Measurements from ENCODE around the gene MEGF11. TPM values are rescaled to one million over a fixed set of nuclear protein-coding genes. Genes with fewer than 3 reads are reported as not detected.

The MEGF11 gene
- total RNA-seq, 2 donors from 2014 or later: not detected

DNA sequence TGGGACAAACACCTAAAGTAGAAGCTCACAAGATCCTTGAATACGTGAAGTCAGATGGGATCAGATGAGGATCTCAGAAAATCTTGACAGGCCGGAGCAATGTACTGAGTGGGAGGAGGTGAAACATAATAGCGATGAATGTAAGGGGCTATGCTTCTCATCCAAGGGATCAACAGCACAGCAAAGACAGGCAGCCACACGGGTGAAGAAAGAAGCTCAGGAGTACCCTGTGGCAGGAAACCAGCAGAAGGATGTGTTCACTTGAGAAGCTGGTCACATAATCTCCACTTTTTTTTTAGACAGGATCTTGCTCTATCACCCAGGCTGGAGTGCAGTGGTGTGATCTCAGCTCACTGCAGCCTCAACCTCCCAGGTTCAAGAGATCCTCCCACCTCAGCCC, 92.4 kb downstream of the MEGF11 start:
- no peak overlapping the region for H3K4me3 ChIP-seq
- no peaks in the 10 kb centered on the region for H3K4me1 ChIP-seq
- H3K9me3 ChIP-seq: no peaks in the 10 kb centered on the region
- DNase-seq (ENCODE audit: low spot score): no peak
- TF ChIP-seq, protein P1, sequence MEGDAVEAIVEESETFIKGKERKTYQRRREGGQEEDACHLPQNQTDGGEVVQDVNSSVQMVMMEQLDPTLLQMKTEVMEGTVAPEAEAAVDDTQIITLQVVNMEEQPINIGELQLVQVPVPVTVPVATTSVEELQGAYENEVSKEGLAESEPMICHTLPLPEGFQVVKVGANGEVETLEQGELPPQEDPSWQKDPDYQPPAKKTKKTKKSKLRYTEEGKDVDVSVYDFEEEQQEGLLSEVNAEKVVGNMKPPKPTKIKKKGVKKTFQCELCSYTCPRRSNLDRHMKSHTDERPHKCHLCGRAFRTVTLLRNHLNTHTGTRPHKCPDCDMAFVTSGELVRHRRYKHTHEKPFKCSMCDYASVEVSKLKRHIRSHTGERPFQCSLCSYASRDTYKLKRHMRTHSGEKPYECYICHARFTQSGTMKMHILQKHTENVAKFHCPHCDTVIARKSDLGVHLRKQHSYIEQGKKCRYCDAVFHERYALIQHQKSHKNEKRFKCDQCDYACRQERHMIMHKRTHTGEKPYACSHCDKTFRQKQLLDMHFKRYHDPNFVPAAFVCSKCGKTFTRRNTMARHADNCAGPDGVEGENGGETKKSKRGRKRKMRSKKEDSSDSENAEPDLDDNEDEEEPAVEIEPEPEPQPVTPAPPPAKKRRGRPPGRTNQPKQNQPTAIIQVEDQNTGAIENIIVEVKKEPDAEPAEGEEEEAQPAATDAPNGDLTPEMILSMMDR (IDR thresholded peaks at IDR 0.05): no peak
- H3K27me3 ChIP-seq: no peaks in the 10 kb centered on the region
- H3K36me3 ChIP-seq: no peaks in the 10 kb centered on the region
- H3K27ac ChIP-seq: no peak overlapping the region

DNA sequence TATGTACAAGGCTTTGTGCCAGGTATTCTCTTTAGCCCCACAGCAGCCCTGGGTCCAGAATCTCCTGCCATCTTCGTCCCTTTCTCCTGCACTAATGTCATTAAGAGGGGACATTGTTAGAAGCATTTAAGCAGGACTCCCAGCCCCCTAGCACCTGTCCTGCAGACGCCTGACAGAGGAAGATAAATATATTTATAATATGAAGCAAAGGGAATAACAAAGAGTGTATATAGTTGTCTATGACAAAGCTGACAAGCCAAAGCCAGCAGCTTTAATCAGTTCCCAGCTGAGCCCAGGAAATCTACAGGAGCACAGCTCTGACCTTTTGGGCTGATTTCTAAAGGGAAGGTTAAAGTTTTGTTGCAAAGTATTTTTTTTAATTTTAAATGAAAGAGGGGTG, 96.0 kb downstream of the MEGF11 start:
- no peak for DNase-seq (ENCODE audit: low spot score)
- TF ChIP-seq, protein P1 (IDR thresholded peaks at IDR 0.05): no peak
- Histone ChIP-seq H3K4me3 (no peak overlapping the region), H3K27me3 (no peaks in the 10 kb centered on the region), H3K36me3 (no peaks in the 10 kb centered on the region), H3K4me1 (no peaks in the 10 kb centered on the region), H3K27ac (no peak overlapping the region), H3K9me3 (no peaks in the 10 kb centered on the region)

DNA sequence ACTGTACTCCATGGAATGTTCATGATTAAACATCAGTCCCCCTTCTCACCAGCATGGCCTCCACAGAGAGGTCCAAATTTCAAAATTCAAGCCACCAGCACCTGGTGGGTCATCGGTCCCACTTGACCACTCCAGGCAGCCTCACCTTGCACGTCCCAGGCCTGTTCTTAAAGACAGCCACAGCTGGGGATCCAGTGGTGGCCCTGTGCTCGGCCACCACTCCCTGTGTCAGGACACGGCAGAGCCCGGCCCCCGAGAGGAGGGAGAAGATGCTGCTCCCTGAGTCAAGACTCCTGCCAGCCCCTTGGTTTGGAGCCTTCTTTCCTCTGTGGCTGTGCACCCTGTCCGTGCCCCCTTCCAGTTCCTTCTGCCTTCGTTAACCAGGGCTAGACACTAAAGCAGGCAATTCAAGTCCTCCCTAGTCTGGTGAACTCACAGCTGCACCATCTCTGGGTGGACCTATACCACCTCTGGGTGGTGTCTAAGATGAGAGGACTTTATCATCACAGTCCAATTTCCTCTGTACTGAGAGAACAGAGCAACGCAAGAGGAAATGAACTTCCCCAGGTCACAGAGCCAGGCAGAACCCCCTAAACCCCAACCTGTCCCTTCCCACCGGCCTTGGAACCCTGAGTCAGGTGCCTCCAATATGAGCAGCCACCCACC, 97.1 kb downstream of the MEGF11 start:
- Histone ChIP-seq H3K9me3 (no peaks in the 10 kb centered on the region), H3K4me3 (no peak overlapping the region), H3K4me1 (no peaks in the 10 kb centered on the region), H3K36me3 (no peaks in the 10 kb centered on the region), H3K27me3 (no peaks in the 10 kb centered on the region), H3K27ac (no peak overlapping the region)
- DNase-seq (ENCODE audit: low spot score): no peak
- TF ChIP-seq, protein P1 (IDR thresholded peaks at IDR 0.05): no peak

DNA sequence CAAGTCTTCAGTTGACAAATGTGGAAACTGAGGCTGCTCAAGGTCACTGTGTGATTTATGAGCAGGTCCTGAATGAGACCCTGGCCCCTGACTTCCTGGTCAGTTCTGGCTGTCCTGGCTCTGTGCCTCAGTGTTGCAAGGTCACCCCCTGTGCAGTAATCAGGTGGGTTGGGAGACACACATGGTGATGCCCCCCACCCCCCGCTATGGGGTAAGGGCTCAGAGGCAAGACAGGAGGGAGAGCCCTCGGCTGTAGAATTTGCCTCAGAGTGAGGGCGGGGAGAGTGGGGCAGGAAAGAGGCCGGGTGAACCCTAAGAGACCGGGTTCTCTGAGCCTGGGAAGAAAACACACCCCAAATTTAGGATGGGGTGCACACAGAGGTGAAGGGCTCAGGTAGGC, 98.5 kb downstream of the MEGF11 start:
- Histone ChIP-seq H3K9me3 (no peaks in the 10 kb centered on the region), H3K4me1 (no peaks in the 10 kb centered on the region), H3K27me3 (no peaks in the 10 kb centered on the region), H3K4me3 (no peak overlapping the region), H3K27ac (no peak overlapping the region), H3K36me3 (no peaks in the 10 kb centered on the region)
- TF ChIP-seq, protein P1 (IDR thresholded peaks at IDR 0.05): no peak
- DNase-seq (ENCODE audit: low spot score): no peak

DNA sequence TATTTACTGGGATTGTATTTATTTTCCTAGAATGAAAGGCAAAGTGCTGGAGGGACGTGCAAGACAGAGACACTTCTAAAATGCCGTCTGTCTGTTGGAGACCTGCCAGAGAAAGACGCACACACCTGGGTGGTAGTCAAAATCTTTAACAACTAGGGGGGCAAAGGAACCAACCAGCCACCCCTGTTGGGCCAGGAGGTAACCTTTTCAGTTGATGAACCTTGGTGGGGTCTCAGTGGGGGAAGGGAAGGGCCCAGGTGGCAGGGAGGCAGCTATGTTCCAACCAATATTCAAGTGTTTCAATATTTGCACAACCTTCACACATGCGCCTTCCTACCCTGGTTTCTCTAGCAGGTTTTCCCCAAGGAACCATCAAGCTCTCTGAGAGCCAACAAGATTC, 99.0 kb downstream of the MEGF11 start:
- TF ChIP-seq, protein P1 (IDR thresholded peaks at IDR 0.05): no peak
- no peaks in the 10 kb centered on the region for H3K27me3 ChIP-seq

More for the DNA sequence above, 99.0 kb downstream of the MEGF11 start:
- no peaks in the 10 kb centered on the region for H3K36me3 ChIP-seq
- H3K9me3 ChIP-seq: no peaks in the 10 kb centered on the region
- H3K4me3 ChIP-seq: no peak overlapping the region
- no peak for DNase-seq (ENCODE audit: low spot score)
- H3K4me1 ChIP-seq: no peaks in the 10 kb centered on the region
- no peak overlapping the region for H3K27ac ChIP-seq

Measured in right atrium auricular region (tissue), 2 donors.